GM12878 (cell line): ENCODE results near the gene BMPR1B. TPM values are rescaled to one million over a fixed set of nuclear protein-coding genes. Genes with fewer than 3 reads are reported as not detected.

Experiments used
- ATAC-seq: fragments of 200-7000 bp; cut with Tn5 transposase; 3 replicates; pipeline ENCODE4 v1.9.1; 2020; ENCODE audit warnings: mild to moderate bottlenecking, moderate library complexity
- BruUV-seq: library from RNA; stranded (reverse); fragments of 400-500 nt; replicated peaks from 2 replicates; lab custom pipeline; 2021; lab: Mats Ljungman, UMichigan
- CTCF ChIA-PET: fragments of 300-600 bp; sonication (Branson Sonifier 250); formaldehyde crosslinking; extraction: SDS; loops from one replicate; lab custom pipeline; 2021; ENCODE audit warnings: inconsistent platforms; lab: Yijun Ruan, JAX
- POLR2A ChIA-PET: fragments of 350-600 bp; formaldehyde crosslinking; extraction: SDS; loops from one replicate; lab custom pipeline; 2021; ENCODE audit warnings: inconsistent platforms; lab: Charles Lee
- RAD21 ChIA-PET: fragments of 300-600 bp; sonication (Branson Sonifier 250); formaldehyde crosslinking; loops from one replicate; lab custom pipeline; 2023; ENCODE audit warnings: antibody characterized with exemption; ENCODE audit not compliant: unreplicated experiment; lab: Charles Lee
- SMC1A ChIA-PET: fragments of 300-600 bp; sonication (Branson Sonifier 250); formaldehyde crosslinking; loops from one replicate; lab custom pipeline; 2023; ENCODE audit not compliant: unreplicated experiment, uncharacterized antibody; lab: Charles Lee
- DNase-seq: peaks from one replicate; pipeline ENCODE4 v3.0.0-alpha.2; 2011; ENCODE audit warnings: low read depth, low spot score
- FAIRE-seq: peaks from 3 replicates; lab custom pipeline; 2011; peaks lifted over from hg19 to GRCh38; lab: Jason Lieb, UNC
- H2AFZ ChIP-seq: 2 replicates; pipeline ENCODE4 v1.6.0; 2011; ENCODE audit warnings: low read depth, low read length, control low read depth; ENCODE audit not compliant: control insufficient read depth
- H3K27ac ChIP-seq: 2 replicates; pipeline ENCODE4 v1.5.1; 2011; ENCODE audit warnings: control low read depth; ENCODE audit not compliant: control insufficient read depth, insufficient read depth
- H3K27me3 ChIP-seq, 2 experiments: replicated peaks in 1 of 2; 2 replicates each; pipeline versions ENCODE4 v1.6.0 to v1.6.1; 2011; ENCODE audit warnings: low read length in 1 of 2; ENCODE audit not compliant: control insufficient read depth in 2 of 2, insufficient read depth in 2 of 2
- H3K36me3 ChIP-seq, 2 experiments: 2 replicates each; pipeline ENCODE4 v1.5.1; 2011; ENCODE audit warnings: low read length in 1 of 2; ENCODE audit not compliant: control insufficient read depth in 2 of 2, insufficient read depth in 2 of 2
- H3K4me1 ChIP-seq: 2 replicates; pipeline ENCODE4 v1.6.1; 2011; ENCODE audit warnings: mild to moderate bottlenecking, low read length, moderate library complexity, mixed read lengths; ENCODE audit not compliant: control insufficient read depth, insufficient read depth
- H3K4me2 ChIP-seq: 2 replicates; pipeline ENCODE4 v1.6.0; 2011; ENCODE audit warnings: control low read depth; ENCODE audit not compliant: control insufficient read depth, insufficient read depth
- H3K4me3 ChIP-seq: fragments of 200-600 bp; sonication (generic); 2 replicates; pipeline ENCODE4 v1.5.1; 2016
- H3K79me2 ChIP-seq: 2 replicates; pipeline ENCODE4 v1.6.0; 2011; ENCODE audit warnings: low read length; ENCODE audit not compliant: control insufficient read depth, insufficient read depth
- H3K9ac ChIP-seq: 2 replicates; pipeline ENCODE4 v1.8.0; 2011; ENCODE audit warnings: low read length, control low read depth, mixed read lengths; ENCODE audit not compliant: control insufficient read depth, insufficient read depth
- H3K9me3 ChIP-seq: replicated peaks from 3 replicates; pipeline ENCODE4 v1.5.1; 2011; ENCODE audit warnings: mild to moderate bottlenecking, low read length; ENCODE audit not compliant: control insufficient read depth, insufficient read depth
- H4K20me1 ChIP-seq: 2 replicates; pipeline ENCODE4 v1.6.0; 2011; ENCODE audit not compliant: control insufficient read depth, insufficient read depth
- DPF2 ChIP-seq: fragments of 450-650 bp; IDR thresholded peaks from 2 replicates; pipeline ENCODE4 v1.6.1; 2017; ENCODE audit warnings: mild to moderate bottlenecking
- E2F4 ChIP-seq: IDR thresholded peaks from 2 replicates; pipeline ENCODE4 v1.6.1; 2012; ENCODE audit warnings: low read depth, low read length, improper control_type of control experiment
- E2F8 ChIP-seq: fragments of 450-650 bp; IDR thresholded peaks from 2 replicates; pipeline ENCODE4 v1.6.1; 2018; ENCODE audit warnings: mild to moderate bottlenecking, low read depth, moderate library complexity; ENCODE audit not compliant: partially characterized antibody
- EP300 ChIP-seq, 2 experiments: fragments of 150-350 bp in 1 of 2; IDR thresholded peaks; 2 replicates each; pipeline ENCODE4 v1.6.1; 2011 to 2012; ENCODE audit warnings: low read depth in 2 of 2, low read length in 2 of 2, borderline replicate concordance in 1 of 2, improper control_type of control experiment in 1 of 2, inconsistent platforms in 1 of 2; ENCODE audit not compliant: control insufficient read depth in 1 of 2
- ESRRA ChIP-seq: IDR thresholded peaks from 2 replicates; pipeline ENCODE4 v1.6.1; 2012; ENCODE audit warnings: mild to moderate bottlenecking, low read length, improper control_type of control experiment
- GABPA ChIP-seq: IDR thresholded peaks from 2 replicates; pipeline ENCODE4 v1.6.1; 2014; ENCODE audit warnings: antibody characterized with exemption, low read depth, mild to moderate bottlenecking, inconsistent platforms
- HCFC1 ChIP-seq: fragments of 150-350 bp; IDR thresholded peaks from 2 replicates; pipeline ENCODE4 v1.6.1; 2014; ENCODE audit warnings: low read length
- IRF5 ChIP-seq: fragments of 450-650 bp; IDR thresholded peaks from 2 replicates; pipeline ENCODE4 v1.6.1; 2017; ENCODE audit warnings: borderline replicate concordance
- MTA2 ChIP-seq: fragments of 450-650 bp; IDR thresholded peaks from 2 replicates; pipeline ENCODE4 v1.6.1; 2016; ENCODE audit warnings: low read depth, mild to moderate bottlenecking, moderate library complexity
- NKRF ChIP-seq: fragments of 450-650 bp; conservative IDR thresholded peaks from 2 replicates; pipeline ENCODE4 v1.6.1; 2017; ENCODE audit warnings: mild to moderate bottlenecking, moderate library complexity
- NRF1 ChIP-seq: conservative IDR thresholded peaks from 2 replicates; pipeline ENCODE4 v1.6.1; 2011; ENCODE audit warnings: mild to moderate bottlenecking, low read depth, low read length, improper control_type of control experiment
- POLR2AphosphoS2 ChIP-seq: IDR thresholded peaks from 2 replicates; pipeline ENCODE4 v1.6.1; 2011; ENCODE audit warnings: low read depth, mild to moderate bottlenecking, low read length, improper control_type of control experiment, moderate library complexity
- SP1 ChIP-seq: IDR thresholded peaks from one replicate; pipeline ENCODE4 v1.6.1; 2011; ENCODE audit warnings: low read depth, low read length
- STAT3 ChIP-seq: IDR thresholded peaks from 2 replicates; pipeline ENCODE4 v1.6.1; 2011; ENCODE audit warnings: low read depth, low read length, improper control_type of control experiment
- YBX1 ChIP-seq: fragments of 450-650 bp; IDR thresholded peaks from 2 replicates; pipeline ENCODE4 v1.6.1; 2016; ENCODE audit warnings: antibody characterized with exemption
- ZNF24 ChIP-seq: fragments of 450-650 bp; IDR thresholded peaks from 2 replicates; pipeline ENCODE4 v1.6.1; 2017; ENCODE audit warnings: antibody characterized with exemption, mild to moderate bottlenecking
- ZNF384 ChIP-seq: IDR thresholded peaks from 2 replicates; pipeline ENCODE4 v1.6.1; 2012; ENCODE audit warnings: low read depth, mild to moderate bottlenecking, low read length, improper control_type of control experiment, borderline replicate concordance
- WGBS: methylation state at CpG from one replicate; pipeline ENCODE4 v1.1.6; 2016; ENCODE audit warnings: low lambda C conversion rate; ENCODE audit not compliant: insufficient replicate concordance, insufficient coverage; ENCODE audit errors: missing lambda C conversion rate; 5-methylcytosine and 5-hydroxymethylcytosine counted together
- in situ Hi-C: fragments of 300-500 bp; cut with MboI; formaldehyde crosslinking; loops from 9 replicates; pipeline ENCODE4 v1.14.3; 2018; ENCODE audit warnings: mixed read lengths
- intact Hi-C: fragments of 100-400 bp; cut with micrococcal nuclease; formaldehyde crosslinking; loops from one replicate; pipeline ENCODE4 v1.14.2; 2022; ENCODE audit not compliant: unreplicated experiment
- polyA plus RNA-seq, 11 experiments: library from polyadenylated mRNA; depleted of rRNA in 4 of 11; unstranded in 6 of 11; stranded (reverse) in 5 of 11; fragments of >200 nt; fragmentation: Nextera tagmentation in 4 of 11; fragmentation: Illumina TruSeq in 1 of 11; extraction: Ambion mirVana in 4 of 11; extraction: Trizol in 1 of 11; gene quantifications; 1 replicate in 1 of 11; 2 replicates in 10 of 11; pipeline versions ENCODE4 v1.2.1 to v1.2.3, GENCODE V29; 2011 to 2016; ENCODE audit warnings: inconsistent platforms in 2 of 11, missing spikeins in 2 of 11, low read depth in 1 of 11
- total RNA-seq, 4 experiments: library from RNA; depleted of rRNA in 3 of 4; stranded (reverse); fragments of >200 nt in 3 of 4; fragmentation: Illumina TruSeq in 1 of 4; extraction: Trizol in 1 of 4; gene quantifications; 2 replicates each; pipeline versions ENCODE4 v1.2.1 to v1.2.3, GENCODE V29; 2013 to 2021

BMPR1B gene
- total and polyA plus RNA-seq, 10 of the 15 experiments (the other 5 are each of a cell fraction or from before 2014, with no cell fraction given) = not detected

- SMC1A ChIA-PET = no interaction called here
- in situ Hi-C loops = no loop called here
These were observed 212.9 kb downstream of the BMPR1B start for GRCh38 chr4:94970650-94971049.

More at GRCh38 chr4:94970650-94971049, 212.9 kb downstream of the BMPR1B start:
- H3K4me3 ChIP-seq = no peak overlapping the region
- no peak for ATAC-seq
- H3K4me1 ChIP-seq = no peaks in the 10 kb centered on the region
- no peaks in the 10 kb centered on the region for H3K9me3 ChIP-seq
- no peak overlapping the region for H3K27ac ChIP-seq
- no peaks in the 10 kb centered on the region for H3K36me3 ChIP-seq
- WGBS = 0% methylated on average over 1 of the region's 1 CpG
- ChIA-PET CTCF (no interaction called here), POLR2A (no interaction called here), RAD21 (no interaction called here)
- no peak overlapping the region for H2AFZ ChIP-seq
- H3K27me3 ChIP-seq = no peaks in the 10 kb centered on the region; a peak in 1 of 4 replicates
- DNase-seq = no peak
- no peaks in the 10 kb centered on the region for H3K79me2 ChIP-seq
- H3K4me2 ChIP-seq = no peak overlapping the region
- no peak overlapping the region for H3K9ac ChIP-seq
- intact Hi-C loops = no loop called here
- BruUV-seq = no TSS peak
- no peaks in the 10 kb centered on the region for H4K20me1 ChIP-seq
- TF ChIP-seq ESRRA = no peak
- no peak for TF ChIP-seq E2F8
- no peak for TF ChIP-seq ZNF384
- TF ChIP-seq SP1 = no peak
- no peak for TF ChIP-seq IRF5
- no peak for TF ChIP-seq ZNF24
- TF ChIP-seq EP300 (IDR thresholded peaks at IDR 0.05; ENCODE audit: borderline replicate concordance in 1 of 2, control insufficient read depth in 1 of 2, low read depth in 2 of 2, low read length in 2 of 2) = no peak
- TF ChIP-seq POLR2AphosphoS2 = no peak
- TF ChIP-seq DPF2 = no peak
- TF ChIP-seq NRF1 = no peak
- TF ChIP-seq MTA2 = no peak
- no peak for TF ChIP-seq E2F4
- TF ChIP-seq YBX1 = no peak
- no peak for TF ChIP-seq HCFC1
- TF ChIP-seq GABPA = no peak
- no peak for TF ChIP-seq STAT3
- TF ChIP-seq NKRF = no peak
- FAIRE-seq = no peak
